D721Med (cell line): ENCODE results near the gene JUNB.

Experiments used
- DNase-seq: peaks from one replicate; pipeline ENCODE4 v3.0.0; 2011; ENCODE audit warnings: low spot score; ENCODE audit not compliant: insufficient read length
- FAIRE-seq: peaks from 2 replicates; lab custom pipeline; 2011; peaks lifted over from hg19 to GRCh38; lab: Jason Lieb, UNC
- TF ChIP-seq, protein P1 (sequence below): IDR thresholded peaks from 2 replicates; pipeline ENCODE4 v1.5.1; 2012; ENCODE audit warnings: mild to moderate bottlenecking, control low read depth; ENCODE audit not compliant: insufficient read depth; ENCODE audit errors: missing control alignments

The JUNB gene

DNA sequence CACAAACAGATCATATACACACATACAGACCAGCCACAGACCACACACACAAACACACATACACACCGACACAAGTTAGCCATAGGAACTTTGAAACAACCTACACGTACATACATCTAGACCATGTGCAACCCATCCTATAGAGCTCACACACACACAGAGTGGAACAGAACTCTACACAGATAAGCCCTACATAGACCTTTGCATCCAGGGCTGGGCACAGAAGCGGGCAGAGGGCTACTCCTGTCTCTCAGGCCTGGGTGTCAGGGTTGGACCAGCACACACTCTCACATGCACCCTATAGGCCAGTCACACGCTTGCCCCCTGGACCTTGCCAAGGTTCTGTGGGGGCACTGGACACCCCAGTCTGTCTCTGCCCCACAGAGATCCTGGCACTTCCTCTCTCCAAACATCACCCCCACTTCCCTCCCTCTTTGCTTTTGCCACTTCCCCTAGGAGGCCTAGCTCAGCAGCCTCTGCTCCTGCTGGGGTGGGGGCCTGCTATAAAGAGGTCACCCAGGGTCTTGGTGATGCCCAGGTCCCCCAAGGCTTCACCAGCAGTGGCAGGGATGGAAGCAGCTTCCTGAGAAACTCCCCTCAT, 5.8 kb upstream of the JUNB start:
- FAIRE-seq (no peak), DNase-seq (no peak)
- TF ChIP-seq, protein P1, sequence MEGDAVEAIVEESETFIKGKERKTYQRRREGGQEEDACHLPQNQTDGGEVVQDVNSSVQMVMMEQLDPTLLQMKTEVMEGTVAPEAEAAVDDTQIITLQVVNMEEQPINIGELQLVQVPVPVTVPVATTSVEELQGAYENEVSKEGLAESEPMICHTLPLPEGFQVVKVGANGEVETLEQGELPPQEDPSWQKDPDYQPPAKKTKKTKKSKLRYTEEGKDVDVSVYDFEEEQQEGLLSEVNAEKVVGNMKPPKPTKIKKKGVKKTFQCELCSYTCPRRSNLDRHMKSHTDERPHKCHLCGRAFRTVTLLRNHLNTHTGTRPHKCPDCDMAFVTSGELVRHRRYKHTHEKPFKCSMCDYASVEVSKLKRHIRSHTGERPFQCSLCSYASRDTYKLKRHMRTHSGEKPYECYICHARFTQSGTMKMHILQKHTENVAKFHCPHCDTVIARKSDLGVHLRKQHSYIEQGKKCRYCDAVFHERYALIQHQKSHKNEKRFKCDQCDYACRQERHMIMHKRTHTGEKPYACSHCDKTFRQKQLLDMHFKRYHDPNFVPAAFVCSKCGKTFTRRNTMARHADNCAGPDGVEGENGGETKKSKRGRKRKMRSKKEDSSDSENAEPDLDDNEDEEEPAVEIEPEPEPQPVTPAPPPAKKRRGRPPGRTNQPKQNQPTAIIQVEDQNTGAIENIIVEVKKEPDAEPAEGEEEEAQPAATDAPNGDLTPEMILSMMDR: no peak

- TF ChIP-seq, protein P1: no peak
- FAIRE-seq (no peak), DNase-seq (no peak)
These were observed 5.0 kb upstream of the JUNB start for GRCh38 chr19:12786141-12786870.

GRCh38 chr19:12786952-12787351, 4.3 kb upstream of the JUNB start:
- TF ChIP-seq, protein P1: no peak
- no peak for DNase-seq
- FAIRE-seq: no peak

GRCh38 chr19:12787458-12787857, 3.8 kb upstream of the JUNB start:
- TF ChIP-seq, protein P1: no peak
- DNase-seq: no peak
- no peak for FAIRE-seq

- no peak for FAIRE-seq
- no peak for DNase-seq
- TF ChIP-seq, protein P1: no peak
These were observed 3.1 kb upstream of the JUNB start for GRCh38 chr19:12788042-12788681.

DNA sequence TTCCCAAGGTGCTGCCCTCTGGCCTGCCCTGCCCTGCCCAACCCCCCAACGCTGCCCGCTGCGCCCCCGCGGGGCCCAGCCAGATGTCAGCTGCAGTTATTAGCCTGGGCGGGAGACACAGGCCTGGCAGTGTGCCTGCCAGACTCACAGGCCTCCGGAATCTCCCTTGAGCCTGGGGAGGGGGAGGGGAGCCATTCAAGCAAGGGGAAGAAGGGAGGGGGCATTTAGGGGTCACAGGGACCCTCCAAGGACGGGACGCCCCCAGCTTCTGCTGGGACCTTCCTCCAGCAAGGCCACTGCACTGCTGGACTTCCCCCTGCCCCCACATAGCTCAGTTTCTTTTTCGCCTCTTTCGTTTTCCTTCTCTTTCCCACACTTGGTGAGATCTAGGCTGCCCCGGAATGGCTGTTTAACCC, 2.6 kb upstream of the JUNB start:
- no peak for FAIRE-seq
- no peak for DNase-seq
- TF ChIP-seq, protein P1: no peak
